Muscle of leg (tissue), 11 donors: ENCODE results near the gene GRID1. TPM values are rescaled to one million over a fixed set of nuclear protein-coding genes. Genes with fewer than 3 reads are reported as not detected.

Experiments
- DNase-seq: peaks from one replicate; pipeline ENCODE4 v3.0.0; 2013
- H3K27ac ChIP-seq: one replicate; pipeline ENCODE4 v1.5.1; 2013; ENCODE audit warnings: mild to moderate bottlenecking, low read length, control low read depth
- H3K27me3 ChIP-seq: one replicate; pipeline ENCODE4 v1.6.1; 2013; ENCODE audit warnings: low read length; ENCODE audit not compliant: control insufficient read depth, insufficient read depth
- H3K36me3 ChIP-seq: one replicate; pipeline ENCODE4 v1.6.1; 2013; ENCODE audit warnings: low read length; ENCODE audit not compliant: control insufficient read depth, insufficient read depth
- H3K4me1 ChIP-seq: one replicate; pipeline ENCODE4 v1.6.1; 2013; ENCODE audit warnings: low read length; ENCODE audit not compliant: control insufficient read depth, insufficient read depth
- H3K4me3 ChIP-seq: one replicate; pipeline ENCODE4 v1.5.1; 2013; ENCODE audit warnings: low read length, control low read depth
- H3K9me3 ChIP-seq: replicated peaks from 2 replicates; pipeline ENCODE4 v1.6.1; 2013; ENCODE audit warnings: low read depth, low read length; ENCODE audit not compliant: control insufficient read depth
- WGBS: methylation state at CpG from one replicate; pipeline ENCODE4 v1.1.5; 2013; ENCODE audit warnings: missing lambda C conversion rate; ENCODE audit not compliant: insufficient coverage; 5-methylcytosine and 5-hydroxymethylcytosine counted together
- polyA plus RNA-seq, 8 donors: library from polyadenylated mRNA; unstranded; fragments of 120-200 nt; gene quantifications; one replicate each; pipeline versions ENCODE4 v1.2.1 to v1.2.3, GENCODE V29; 2013; ENCODE audit warnings: inconsistent platforms in 1 of 8, low replicate concordance in 1 of 8; ENCODE audit not compliant: insufficient read length in 8 of 8, insufficient read depth in 1 of 8
- total RNA-seq: library from RNA; stranded (reverse); fragments of 120-200 nt; gene quantifications from one replicate; pipeline ENCODE4 v1.2.4, GENCODE V29; 2013

The GRID1 gene
- total and polyA plus RNA-seq, 9 donors = 2.4 to 6.1 (median 3.1) TPM

DNA sequence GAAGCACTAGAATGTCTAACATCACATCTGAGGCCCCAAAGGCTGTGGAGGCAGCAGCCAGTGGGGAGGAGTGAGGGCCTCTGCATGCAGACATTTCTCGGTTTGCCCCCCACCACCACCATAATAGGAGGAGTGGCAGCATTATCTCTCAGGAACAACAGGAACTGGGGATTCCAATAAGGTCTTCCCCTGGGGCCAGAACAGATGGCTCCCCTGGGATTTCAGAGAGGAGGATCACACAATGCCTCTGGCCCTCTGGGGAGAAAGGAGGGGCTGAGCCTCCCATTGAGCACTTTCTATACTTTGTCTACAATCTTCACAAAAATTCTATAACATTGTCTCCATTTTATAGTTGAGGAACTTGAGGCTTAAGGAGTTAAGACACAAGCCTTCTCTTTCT, 61.1 kb downstream of the GRID1 start:
- Histone ChIP-seq H3K27me3 (no peaks in the 10 kb centered on the region), H3K36me3 (no peaks in the 10 kb centered on the region), H3K4me3 (no peak overlapping the region), H3K4me1 (no peaks in the 10 kb centered on the region), H3K27ac (no peak overlapping the region), H3K9me3 (peaks cover 2% of the 10 kb centered on the region)
- no peak for DNase-seq
- no CpG with 5 or more reads among the region's 1 CpG for WGBS

DNA sequence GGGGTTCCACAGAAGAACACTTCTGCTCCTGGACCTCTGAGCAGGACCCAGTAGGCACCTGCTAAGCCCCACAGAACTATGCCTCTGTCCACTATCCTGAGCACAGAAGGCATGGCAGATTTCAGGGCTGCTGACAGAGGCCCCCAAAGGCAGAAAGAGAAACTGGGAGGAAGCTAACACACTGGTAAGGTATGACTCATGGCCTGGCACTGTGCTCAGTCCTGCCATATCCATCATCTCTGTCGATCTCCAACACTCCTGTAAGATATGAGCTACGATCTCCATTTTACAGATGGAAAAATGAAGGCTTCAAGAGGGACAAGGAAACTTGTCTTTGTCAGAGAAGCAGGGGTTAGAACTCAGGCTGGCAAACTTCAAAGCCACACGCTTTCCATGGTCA, 62.2 kb downstream of the GRID1 start:
- Histone ChIP-seq H3K4me3 (no peak overlapping the region), H3K4me1 (no peaks in the 10 kb centered on the region), H3K36me3 (no peaks in the 10 kb centered on the region), H3K27me3 (no peaks in the 10 kb centered on the region), H3K27ac (no peak overlapping the region), H3K9me3 (peaks cover 2% of the 10 kb centered on the region)
- DNase-seq = no peak
- WGBS = 70% methylated on average over 2 of the region's 3 CpGs

DNA sequence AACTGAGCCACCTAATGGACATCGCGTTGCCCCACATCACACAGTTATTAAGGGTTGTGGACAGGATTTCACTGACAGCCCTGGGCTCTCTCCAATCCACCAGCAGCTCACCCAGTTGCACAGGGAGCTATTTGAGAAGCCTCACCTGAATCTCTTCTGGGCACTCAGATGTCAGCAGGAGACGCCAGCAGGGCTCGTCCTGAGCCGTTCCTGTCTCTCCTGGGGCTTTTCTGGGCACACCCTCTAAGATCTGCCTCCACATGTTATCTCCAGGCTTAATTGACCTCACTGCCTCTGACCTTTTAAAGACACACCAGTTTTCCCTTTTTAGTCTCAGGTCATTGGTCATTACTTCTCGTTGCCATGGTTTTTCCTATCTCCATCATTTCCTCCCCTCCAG, 63.0 kb downstream of the GRID1 start:
- Histone ChIP-seq H3K27me3 (no peaks in the 10 kb centered on the region), H3K36me3 (no peaks in the 10 kb centered on the region), H3K9me3 (peaks cover 2% of the 10 kb centered on the region), H3K4me3 (no peak overlapping the region), H3K27ac (no peak overlapping the region), H3K4me1 (no peaks in the 10 kb centered on the region)
- WGBS = 58% methylated on average over 6 of the region's 6 CpGs
- no peak for DNase-seq

DNA sequence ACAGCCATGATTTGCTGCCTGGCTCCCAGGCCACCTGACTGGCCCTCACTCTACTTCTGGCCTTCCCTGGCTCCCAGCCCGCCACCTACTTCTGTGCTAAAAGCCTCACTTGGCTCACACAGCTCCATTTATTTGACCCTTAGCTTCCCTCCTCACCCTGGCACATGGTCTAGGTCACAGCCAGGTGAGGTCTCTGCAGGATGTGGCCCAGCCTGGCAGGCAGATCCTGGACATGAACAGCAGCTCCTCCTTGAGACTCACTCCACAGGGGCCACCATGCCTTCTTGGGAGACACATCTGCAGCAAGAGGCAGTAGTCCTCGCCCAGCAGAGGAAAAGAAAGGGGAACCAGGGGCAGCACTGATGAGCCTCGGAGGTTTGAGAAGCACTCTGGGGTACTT, 64.6 kb downstream of the GRID1 start:
- Histone ChIP-seq H3K36me3 (no peaks in the 10 kb centered on the region), H3K4me1 (no peaks in the 10 kb centered on the region), H3K27me3 (no peaks in the 10 kb centered on the region), H3K4me3 (no peak overlapping the region), H3K27ac (no peak overlapping the region), H3K9me3 (peaks cover 2% of the 10 kb centered on the region)
- no peak for DNase-seq
- 77% methylated on average over 1 of the region's 3 CpGs for WGBS

DNA sequence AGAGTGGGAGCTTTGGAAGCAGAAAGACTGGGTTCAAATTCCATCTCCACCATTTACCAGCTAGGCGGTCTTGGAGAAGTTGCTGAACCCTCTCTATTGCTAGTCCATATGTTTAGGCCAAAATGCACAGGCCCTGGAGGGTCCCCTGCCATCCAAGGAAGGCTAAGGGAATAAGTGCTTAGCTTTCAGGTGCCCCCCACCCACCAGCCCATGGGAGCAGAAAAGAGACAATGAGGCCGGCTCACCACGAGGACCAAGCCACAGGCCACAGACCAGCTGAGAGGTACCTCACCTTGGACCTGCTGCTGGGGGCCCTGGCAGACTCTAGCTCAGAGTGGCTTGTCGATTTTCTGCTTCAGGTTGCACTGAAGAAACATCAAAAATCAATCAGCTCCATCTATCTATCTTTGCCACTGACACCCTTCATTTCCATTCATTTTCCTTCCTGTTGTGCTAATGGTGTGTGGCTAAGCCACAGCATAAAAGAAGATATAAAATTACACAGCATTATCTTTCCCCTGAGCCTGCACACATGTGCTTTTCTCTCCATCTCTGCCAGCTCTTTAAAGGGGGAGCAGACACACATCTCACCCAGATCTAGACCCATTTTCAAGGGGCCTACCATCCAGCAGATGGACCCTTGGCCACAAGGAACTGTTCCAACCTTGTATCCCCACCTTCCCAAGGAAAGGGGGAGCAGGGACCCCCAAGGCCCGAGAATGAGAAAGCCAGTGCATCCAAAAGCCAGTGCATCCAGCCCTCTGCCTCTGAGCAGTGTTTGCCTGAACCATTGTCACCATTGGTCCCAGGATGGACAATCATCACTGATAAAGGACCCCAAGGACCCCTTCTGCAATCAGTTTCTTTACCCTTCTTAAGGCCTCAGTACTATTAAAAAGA, 65.4 kb downstream of the GRID1 start:
- H3K9me3 ChIP-seq = peaks cover 2% of the 10 kb centered on the region
- DNase-seq = no peak

DNA sequence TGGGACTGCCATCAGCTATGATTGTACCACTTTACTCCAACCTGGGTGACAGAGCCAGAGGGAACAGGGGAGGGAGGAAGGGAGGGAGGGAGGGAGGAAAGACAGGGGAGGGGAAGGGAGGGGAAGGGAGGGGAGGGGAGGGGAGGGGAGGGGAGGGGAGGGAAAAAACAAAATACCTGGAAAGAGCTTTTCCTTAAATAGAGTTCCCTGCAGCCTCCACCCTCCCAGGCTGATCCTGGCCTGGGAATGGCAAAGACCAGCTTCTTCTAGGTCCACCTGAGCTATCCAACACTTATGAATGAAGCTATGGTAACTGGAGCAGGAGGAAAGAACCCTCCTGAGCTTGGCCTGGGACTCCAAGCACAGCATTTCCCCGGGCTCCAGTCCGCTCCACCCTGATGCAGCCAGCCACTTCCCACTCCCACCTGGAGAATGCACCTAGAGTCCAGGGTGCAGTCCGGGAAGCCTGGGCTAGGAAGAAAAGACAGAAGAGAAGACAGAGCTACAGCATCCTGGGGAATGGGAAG, 66.1 kb downstream of the GRID1 start:
- WGBS = no CpG with 5 or more reads among the region's 3 CpGs

More for the DNA sequence above, 65.4 kb downstream of the GRID1 start:
- H3K4me1 ChIP-seq = no peaks in the 10 kb centered on the region
- no peaks in the 10 kb centered on the region for H3K36me3 ChIP-seq
- H3K27ac ChIP-seq = no peak overlapping the region
- no peak overlapping the region for H3K4me3 ChIP-seq
- H3K27me3 ChIP-seq = no peaks in the 10 kb centered on the region
- WGBS = 66% methylated on average over 4 of the region's 5 CpGs

DNA sequence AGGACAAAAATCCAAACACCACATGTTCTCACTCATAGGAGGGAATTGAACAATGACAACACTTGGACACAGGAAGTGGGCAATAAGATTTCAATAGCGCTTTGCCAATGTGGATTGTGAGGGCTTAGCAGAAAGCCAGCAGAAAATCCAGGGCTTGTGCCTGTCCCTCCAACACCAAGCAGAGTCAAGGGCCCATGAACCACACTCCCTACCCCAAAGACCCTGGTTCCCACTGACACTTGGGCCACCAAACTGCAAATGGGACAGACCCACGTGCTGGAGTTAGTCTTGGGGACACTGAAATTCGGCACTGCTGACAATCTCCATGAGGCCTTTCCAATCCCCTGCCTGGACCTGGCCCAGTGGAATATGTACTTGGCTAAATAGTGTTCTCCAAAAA, 67.0 kb downstream of the GRID1 start:
- no peak for DNase-seq
- no peak overlapping the region for H3K27ac ChIP-seq
- WGBS = no CpG with 5 or more reads among the region's 3 CpGs
- no peak overlapping the region for H3K4me3 ChIP-seq
- no peaks in the 10 kb centered on the region for H3K36me3 ChIP-seq
- peaks cover 2% of the 10 kb centered on the region for H3K9me3 ChIP-seq
- H3K27me3 ChIP-seq = no peaks in the 10 kb centered on the region
- no peaks in the 10 kb centered on the region for H3K4me1 ChIP-seq

More for the DNA sequence above, 66.1 kb downstream of the GRID1 start:
- H3K27me3 ChIP-seq = no peaks in the 10 kb centered on the region
- no peaks in the 10 kb centered on the region for H3K36me3 ChIP-seq
- no peak overlapping the region for H3K4me3 ChIP-seq
- no peak for DNase-seq
- H3K9me3 ChIP-seq = peaks cover 2% of the 10 kb centered on the region
- no peak overlapping the region for H3K27ac ChIP-seq
- H3K4me1 ChIP-seq = no peaks in the 10 kb centered on the region

DNA sequence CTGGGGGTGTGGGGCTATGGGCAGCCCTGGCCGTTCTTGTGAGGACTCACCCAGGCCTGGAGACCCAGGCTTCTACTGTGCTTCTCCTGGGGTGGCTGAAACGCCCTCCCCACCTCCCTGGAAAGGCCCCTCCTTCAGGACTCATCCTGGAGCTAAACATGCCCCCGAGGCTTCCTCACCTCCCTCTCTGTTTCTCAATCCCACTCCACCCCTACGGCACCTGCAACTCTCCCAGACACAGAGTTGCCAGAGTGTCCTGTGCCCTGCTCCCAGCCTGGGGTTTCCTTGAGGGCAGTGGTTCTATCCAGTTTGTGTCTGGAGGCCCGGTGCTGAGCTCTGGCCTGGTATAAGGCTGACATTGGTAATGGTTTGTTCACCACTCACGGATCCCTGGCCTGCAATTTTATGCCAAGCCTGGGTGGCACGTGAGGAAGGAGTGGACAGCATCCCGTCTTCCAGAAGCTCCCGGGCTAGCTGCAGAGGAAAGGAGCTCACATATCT, 68.0 kb downstream of the GRID1 start:
- H3K4me3 ChIP-seq = no peak overlapping the region
- H3K9me3 ChIP-seq = peaks cover 2% of the 10 kb centered on the region
- DNase-seq = no peak
- no peaks in the 10 kb centered on the region for H3K36me3 ChIP-seq
- peaks cover 2% of the 10 kb centered on the region for H3K27me3 ChIP-seq
- no peak overlapping the region for H3K27ac ChIP-seq
- WGBS = 55% methylated on average over 6 of the region's 9 CpGs
- H3K4me1 ChIP-seq = no peaks in the 10 kb centered on the region

DNA sequence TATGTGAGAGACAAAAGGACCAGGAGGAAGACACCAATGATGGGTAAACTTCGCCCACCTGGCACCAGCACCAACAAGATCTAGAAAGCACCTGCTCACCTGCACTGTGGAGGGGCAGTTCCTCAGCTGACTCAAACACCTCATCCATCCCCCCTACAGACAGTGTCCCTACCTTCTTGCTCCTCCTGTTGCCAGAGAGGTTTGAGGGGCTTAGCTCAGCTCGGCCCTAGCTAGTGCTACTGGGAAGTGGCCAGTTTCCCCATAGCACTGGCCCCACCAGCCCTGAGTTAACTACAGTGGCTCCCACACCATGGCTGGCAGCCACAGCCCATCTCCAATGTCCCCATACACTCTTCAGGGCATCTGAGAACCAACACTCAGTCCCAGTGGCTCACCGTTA, 70.8 kb downstream of the GRID1 start:
- no peak for DNase-seq
- H3K27me3 ChIP-seq = peaks cover 2% of the 10 kb centered on the region
- H3K27ac ChIP-seq = no peak overlapping the region
- no peaks in the 10 kb centered on the region for H3K4me1 ChIP-seq
- no peak overlapping the region for H3K4me3 ChIP-seq
- H3K36me3 ChIP-seq = no peaks in the 10 kb centered on the region
- WGBS = 100% methylated on average over 1 of the region's 3 CpGs
- H3K9me3 ChIP-seq = no peaks in the 10 kb centered on the region

DNA sequence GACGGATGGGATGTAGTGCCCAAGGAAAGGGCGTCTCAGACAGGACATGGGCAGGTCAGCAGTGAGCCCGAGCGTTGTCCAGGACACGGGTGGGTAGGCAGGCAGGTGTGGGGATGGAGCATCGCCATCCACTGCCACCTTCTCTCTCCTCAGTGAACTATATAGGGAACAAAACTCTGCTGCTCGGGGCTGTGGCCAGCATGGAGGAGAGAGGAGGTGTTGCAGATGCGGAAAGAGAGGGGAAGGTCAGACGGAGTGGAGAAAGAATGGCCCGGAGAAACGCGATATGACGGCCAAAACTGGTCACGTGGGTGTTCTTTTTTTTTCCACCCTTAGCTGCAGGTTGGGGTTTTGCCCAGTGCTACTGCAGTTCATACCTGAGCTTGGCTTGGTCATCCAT, 71.2 kb downstream of the GRID1 start:
- WGBS = 86% methylated on average over 9 of the region's 14 CpGs
- DNase-seq = no peak
- H3K27ac ChIP-seq = no peak overlapping the region
- H3K4me1 ChIP-seq = no peaks in the 10 kb centered on the region
- peaks cover 2% of the 10 kb centered on the region for H3K27me3 ChIP-seq
- no peaks in the 10 kb centered on the region for H3K36me3 ChIP-seq
- no peaks in the 10 kb centered on the region for H3K9me3 ChIP-seq
- H3K4me3 ChIP-seq = no peak overlapping the region
